ENCODE results near the gene ARID3B. TPM values are rescaled to one million over a fixed set of nuclear protein-coding genes. Genes with fewer than 3 reads are reported as not detected.
"Not testable (repeated sequence)": the region's sequence is repeated elsewhere in the genome, so short reads cannot be mapped to it uniquely, and the experiment has no call there.

The ARID3B gene
- total RNA-seq, 1 experiment from 2014 or later, result 101 TPM

GRCh38 chr15:74628949-74629348, 87.9 kb downstream of the ARID3B start:
- Mint-ChIP-seq H3K36me3 (ENCODE audit: insufficient read depth in 1 of 3, low read depth in 3 of 3) (peaks cover 31 to 73% (median 69%) of the 10 kb centered on the region in 3 experiments; a peak in 6 of 7 replicates), H3K4me3 (no peak overlapping the region), H3K27ac (peak overlapping the region in 1 of 3 experiments; percentile 62; a peak in 1 of 7 replicates), H3K27me3 (ENCODE audit: low read depth) (no peaks in the 10 kb centered on the region; the same call in 1 of the 2 replicates), H3K9me3 (no peaks in the 10 kb centered on the region), H3K4me1 (no peaks in the 10 kb centered on the region)
- H2BK120ac ChIP-seq (ENCODE audit: low read depth, low read length, poor library complexity, severe bottlenecking), result no peak overlapping the region
- H3K56ac ChIP-seq (ENCODE audit: insufficient read length, low read depth, low read length), result no peak overlapping the region
- no peaks in the 10 kb centered on the region for H3K79me1 ChIP-seq (ENCODE audit: insufficient read depth, low read depth, low read length, poor library complexity, severe bottlenecking)
- H3K18ac ChIP-seq (ENCODE audit: insufficient read length, low read depth, low read length), result no peak overlapping the region
- no peak overlapping the region for H3K4me2 ChIP-seq (ENCODE audit: insufficient read depth, insufficient read length, low read length)
- H3K9ac ChIP-seq (ENCODE audit: extremely low read depth, insufficient read length, low read length), result no peak overlapping the region
- no peak overlapping the region for H2BK20ac ChIP-seq (ENCODE audit: low read depth, low read length, poor library complexity, severe bottlenecking)
- H3K27ac ChIP-seq (ENCODE audit: insufficient read length, low read depth, low read length), result no peak overlapping the region
- H2AFZ ChIP-seq (ENCODE audit: low read length), result no peak overlapping the region
- H3K14ac ChIP-seq (ENCODE audit: insufficient read depth, low read length), result no peak overlapping the region
- no peak overlapping the region for H3T11ph ChIP-seq (ENCODE audit: low read length)
- no peaks in the 10 kb centered on the region for H3K79me2 ChIP-seq (ENCODE audit: insufficient read depth, low read length)
- H4K20me1 ChIP-seq (ENCODE audit: control insufficient read depth, insufficient read depth, insufficient read length), result no peaks in the 10 kb centered on the region
- H3K23ac ChIP-seq (ENCODE audit: insufficient read length, low read depth, low read length), result no peak overlapping the region
- no peak overlapping the region for H2BK15ac ChIP-seq (ENCODE audit: low read depth, low read length)
- no peak for DNase-seq
- no peaks in the 10 kb centered on the region for H3K9me3 ChIP-seq (ENCODE audit: control insufficient read depth, low read depth, low read length)
- no peak overlapping the region for H4K8ac ChIP-seq (replicated peaks; ENCODE audit: insufficient read length, low read depth, low read length)
- TF ChIP-seq CTCF (conservative IDR thresholded peaks at IDR 0.05), result no peak
- WGBS (ENCODE audit: extremely low coverage, insufficient read length, low lambda C conversion rate), result no CpG with 5 or more reads among the region's 5 CpGs
- no peaks in the 10 kb centered on the region for H3K27me3 ChIP-seq (ENCODE audit: insufficient read depth, low read length)
- H4K5ac ChIP-seq (ENCODE audit: insufficient read length, low read depth, low read length), result no peak overlapping the region
- no peak overlapping the region for H3K4ac ChIP-seq (ENCODE audit: low read depth, low read length)
- H2AK5ac ChIP-seq (ENCODE audit: insufficient read length, low read length), result no peak overlapping the region
- H2BK5ac ChIP-seq (ENCODE audit: insufficient read length, low read length), result no peak overlapping the region
- no peaks in the 10 kb centered on the region for H3K23me2 ChIP-seq (ENCODE audit: insufficient read length, low read depth, low read length, poor library complexity, severe bottlenecking)
- H4K91ac ChIP-seq (ENCODE audit: insufficient read length, low read depth, low read length), result no peak overlapping the region
- H3K4me1 ChIP-seq (ENCODE audit: insufficient read depth, low read length), result no peaks in the 10 kb centered on the region
- no peak overlapping the region for H2BK12ac ChIP-seq (ENCODE audit: insufficient read length, low read depth, low read length)

- H3K9ac ChIP-seq (ENCODE audit: extremely low read depth, insufficient read length, low read length); H3K27ac Mint-ChIP-seq; H3K4me3 Mint-ChIP-seq; H3T11ph ChIP-seq (ENCODE audit: low read length); H3K27me3 ChIP-seq (ENCODE audit: insufficient read depth, low read length); H3K27ac ChIP-seq (ENCODE audit: insufficient read length, low read depth, low read length); H2BK15ac ChIP-seq (ENCODE audit: low read depth, low read length); H2BK5ac ChIP-seq (ENCODE audit: insufficient read length, low read length); H3K4me1 Mint-ChIP-seq; H2BK12ac ChIP-seq (ENCODE audit: insufficient read length, low read depth, low read length); H3K79me2 ChIP-seq (ENCODE audit: insufficient read depth, low read length); H3K4me2 ChIP-seq (ENCODE audit: insufficient read depth, insufficient read length, low read length); H4K91ac ChIP-seq (ENCODE audit: insufficient read length, low read depth, low read length); H2AK5ac ChIP-seq (ENCODE audit: insufficient read length, low read length); H3K9me3 Mint-ChIP-seq; H4K20me1 ChIP-seq (ENCODE audit: control insufficient read depth, insufficient read depth, insufficient read length); H3K14ac ChIP-seq (ENCODE audit: insufficient read depth, low read length); H3K27me3 Mint-ChIP-seq (ENCODE audit: low read depth); H3K23ac ChIP-seq (ENCODE audit: insufficient read length, low read depth, low read length); H3K4ac ChIP-seq (ENCODE audit: low read depth, low read length); H3K4me1 ChIP-seq (ENCODE audit: insufficient read depth, low read length); H4K5ac ChIP-seq (ENCODE audit: insufficient read length, low read depth, low read length); H2AFZ ChIP-seq (ENCODE audit: low read length); H4K8ac ChIP-seq (replicated peaks; ENCODE audit: insufficient read length, low read depth, low read length); H2BK20ac ChIP-seq (ENCODE audit: low read depth, low read length, poor library complexity, severe bottlenecking); H3K9me3 ChIP-seq (ENCODE audit: control insufficient read depth, low read depth, low read length); H3K56ac ChIP-seq (ENCODE audit: insufficient read length, low read depth, low read length); H2BK120ac ChIP-seq (ENCODE audit: low read depth, low read length, poor library complexity, severe bottlenecking); H3K18ac ChIP-seq (ENCODE audit: insufficient read length, low read depth, low read length); H3K79me1 ChIP-seq (ENCODE audit: insufficient read depth, low read depth, low read length, poor library complexity, severe bottlenecking); H3K23me2 ChIP-seq (ENCODE audit: insufficient read length, low read depth, low read length, poor library complexity, severe bottlenecking): not testable (repeated sequence)
- no CpG with 5 or more reads among the region's 10 CpGs for WGBS (ENCODE audit: extremely low coverage, insufficient read length, low lambda C conversion rate)
- peak; percentile 18 for DNase-seq
- peaks cover 28 to 72% (median 65%) of the 10 kb centered on the region in 3 experiments; a peak in 6 of 7 replicates for H3K36me3 Mint-ChIP-seq (ENCODE audit: insufficient read depth in 1 of 3, low read depth in 3 of 3)
These were observed 88.7 kb downstream of the ARID3B start for GRCh38 chr15:74629696-74630095.
